Keratinocyte (primary cell): ENCODE data around the gene TMTC2. TPM values are rescaled to one million over a fixed set of nuclear protein-coding genes. Genes with fewer than 3 reads are reported as not detected.

Source experiments
- DNase-seq: peaks from one replicate; pipeline ENCODE4 v3.0.0-alpha.2; 2011; ENCODE audit warnings: low read depth, missing footprints, low spot score
- FAIRE-seq: peaks from 2 replicates; lab custom pipeline; 2011; peaks lifted over from hg19 to GRCh38; lab: Jason Lieb, UNC
- H2AFZ ChIP-seq: 2 replicates; pipeline ENCODE4 v1.6.0; 2012; ENCODE audit warnings: low read length, control low read depth, inconsistent platforms; ENCODE audit not compliant: control insufficient read depth
- H3K27ac ChIP-seq: 2 replicates; pipeline ENCODE4 v1.5.1; 2011; ENCODE audit warnings: low read length; ENCODE audit not compliant: control insufficient read depth, insufficient read depth
- H3K27me3 ChIP-seq: 3 replicates; pipeline ENCODE4 v1.6.0; 2011; ENCODE audit warnings: low read length; ENCODE audit not compliant: control insufficient read depth, insufficient read depth; ENCODE audit errors: extremely low read depth
- H3K36me3 ChIP-seq, 2 experiments: 2 replicates in 1 of 2; 3 replicates in 1 of 2; pipeline ENCODE4 v1.5.1; 2011; ENCODE audit warnings: low read length in 2 of 2, mild to moderate bottlenecking in 1 of 2; ENCODE audit not compliant: control insufficient read depth in 2 of 2, insufficient read depth in 2 of 2; ENCODE audit errors: extremely low read depth in 1 of 2
- H3K4me1 ChIP-seq: 3 replicates; pipeline ENCODE4 v1.5.1; 2011; ENCODE audit warnings: low read length; ENCODE audit not compliant: control insufficient read depth, insufficient read depth; ENCODE audit errors: extremely low read depth
- H3K4me2 ChIP-seq: 3 replicates; pipeline ENCODE4 v1.6.0; 2011; ENCODE audit warnings: low read depth, low read length; ENCODE audit not compliant: control insufficient read depth, insufficient read depth; ENCODE audit errors: extremely low read depth
- H3K4me3 ChIP-seq, 3 experiments: fragments of 200-600 bp in 1 of 3; sonication (generic) in 1 of 3; 2 replicates in 2 of 3; 3 replicates in 1 of 3; pipeline ENCODE4 v1.5.1; 2011 to 2016; ENCODE audit warnings: low read length in 3 of 3, mild to moderate bottlenecking in 3 of 3, control low read depth in 2 of 3, inconsistent platforms in 1 of 3, low read depth in 1 of 3, mixed read lengths in 1 of 3, mixed run types in 1 of 3, moderate library complexity in 1 of 3; ENCODE audit not compliant: control insufficient read depth in 2 of 3, insufficient read depth in 2 of 3; ENCODE audit errors: extremely low read depth in 1 of 3
- H3K79me2 ChIP-seq: 2 replicates; pipeline ENCODE4 v1.6.0; 2012; ENCODE audit warnings: low read length; ENCODE audit not compliant: control insufficient read depth, insufficient read depth
- H3K9ac ChIP-seq: 3 replicates; pipeline ENCODE4 v1.6.0; 2011; ENCODE audit warnings: low read length; ENCODE audit not compliant: control insufficient read depth, insufficient read depth; ENCODE audit errors: extremely low read depth
- H3K9me1 ChIP-seq: 3 replicates; pipeline ENCODE4 v1.6.0; 2011; ENCODE audit warnings: low read length; ENCODE audit not compliant: control insufficient read depth, insufficient read depth; ENCODE audit errors: extremely low read depth
- H3K9me3 ChIP-seq: 2 replicates; pipeline ENCODE4 v1.5.1; 2012; ENCODE audit warnings: low read depth, low read length; ENCODE audit not compliant: control insufficient read depth
- H4K20me1 ChIP-seq: 3 replicates; pipeline ENCODE4 v1.6.0; 2011; ENCODE audit warnings: low read length; ENCODE audit not compliant: control insufficient read depth, insufficient read depth; ENCODE audit errors: extremely low read depth
- CTCF ChIP-seq, 3 experiments: IDR thresholded peaks in 1 of 3; conservative IDR thresholded peaks in 1 of 3; optimal IDR thresholded peaks in 1 of 3; 2 replicates in 2 of 3; 3 replicates in 1 of 3; pipeline versions ENCODE3 to v1.5.1; 2011; ENCODE audit warnings: low read length in 3 of 3, mild to moderate bottlenecking in 3 of 3, moderate library complexity in 2 of 3, control low read depth in 1 of 3, inconsistent platforms in 1 of 3; ENCODE audit not compliant: insufficient read depth in 2 of 3; ENCODE audit errors: extremely low read depth in 1 of 3
- EZH2 ChIP-seq: IDR thresholded peaks from one replicate; pipeline ENCODE4 v1.6.1; 2012; ENCODE audit warnings: inconsistent platforms, mild to moderate bottlenecking, low read length, moderate library complexity
- dilution Hi-C: fragments of 300-500 bp; cut with MboI; formaldehyde crosslinking; loops from one replicate; pipeline ENCODE4 v1.7.0; 2020; ENCODE audit warnings: low sequenced_read_pairs; ENCODE audit not compliant: extremely low pct_ligation_motif_present
- polyA plus RNA-seq, 5 experiments: library from polyadenylated mRNA; depleted of rRNA in 3 of 5; stranded (reverse) in 3 of 5; stranded (forward) in 1 of 5; unstranded in 1 of 5; fragments of >200 nt; gene quantifications; 1 replicate in 1 of 5; 2 replicates in 3 of 5; 3 replicates in 1 of 5; pipeline versions ENCODE4 v1.2.1 to v1.2.3, GENCODE V29; 2011 to 2012; ENCODE audit warnings: missing spikeins in 2 of 5, low read depth in 1 of 5, low replicate concordance in 1 of 5

Gene TMTC2
- polyA plus RNA-seq, 1 donor (not counting 4 experiments of a cell fraction or from before 2014, with no cell fraction given), result 3.8 TPM

- TF ChIP-seq CTCF (optimal IDR thresholded peaks at IDR 0.05 in 1 of 3, IDR thresholded peaks at IDR 0.05 in 1 of 3, conservative IDR thresholded peaks at IDR 0.05 in 1 of 3; ENCODE audit: extremely low read depth in 1 of 3, insufficient read depth in 2 of 3, low read length in 3 of 3) (no peak), EZH2 (no peak)
These were observed 285.9 kb downstream of the TMTC2 start for GRCh38 chr12:82972624-82973023.

GRCh38 chr12:82973592-82973991 lies 286.9 kb downstream of the TMTC2 start:
- no peak overlapping the region for H3K27ac ChIP-seq
- no peak for TF ChIP-seq CTCF (optimal IDR thresholded peaks at IDR 0.05 in 1 of 3, IDR thresholded peaks at IDR 0.05 in 1 of 3, conservative IDR thresholded peaks at IDR 0.05 in 1 of 3; ENCODE audit: extremely low read depth in 1 of 3, insufficient read depth in 2 of 3, low read length in 3 of 3)
- H4K20me1 ChIP-seq, result no peaks in the 10 kb centered on the region
- H3K27me3 ChIP-seq, result no peaks in the 10 kb centered on the region
- H3K4me2 ChIP-seq, result no peak overlapping the region
- H3K9me1 ChIP-seq, result no peaks in the 10 kb centered on the region
- H3K9ac ChIP-seq, result no peak overlapping the region
- H3K79me2 ChIP-seq, result no peaks in the 10 kb centered on the region
- H3K36me3 ChIP-seq, result no peaks in the 10 kb centered on the region
- H3K4me3 ChIP-seq, result no peak overlapping the region
- H2AFZ ChIP-seq, result no peak overlapping the region
- dilution Hi-C loops, result no loop called here
- no peaks in the 10 kb centered on the region for H3K4me1 ChIP-seq
- FAIRE-seq (no peak), DNase-seq (no peak)
- no peaks in the 10 kb centered on the region for H3K9me3 ChIP-seq

More at GRCh38 chr12:82972624-82973023, 285.9 kb downstream of the TMTC2 start:
- H3K4me1 ChIP-seq, result no peaks in the 10 kb centered on the region
- H3K9me3 ChIP-seq, result no peaks in the 10 kb centered on the region
- no peaks in the 10 kb centered on the region for H3K27me3 ChIP-seq
- no peaks in the 10 kb centered on the region for H3K36me3 ChIP-seq
- H4K20me1 ChIP-seq, result no peaks in the 10 kb centered on the region
- H3K9ac ChIP-seq, result no peak overlapping the region
- no peak overlapping the region for H3K4me3 ChIP-seq
- FAIRE-seq, result no peak
- H3K79me2 ChIP-seq, result no peaks in the 10 kb centered on the region
- dilution Hi-C loops, result no loop called here
- H3K9me1 ChIP-seq, result no peaks in the 10 kb centered on the region
- H3K4me2 ChIP-seq, result no peak overlapping the region
- no peak overlapping the region for H3K27ac ChIP-seq
- no peak for DNase-seq
- no peak overlapping the region for H2AFZ ChIP-seq
